Measurements from ENCODE around the gene RBM20. TPM values are rescaled to one million over a fixed set of nuclear protein-coding genes. Genes with fewer than 3 reads are reported as not detected.

Gene RBM20
- total and polyA plus RNA-seq, 10 of the 15 experiments (the other 5 are each of a cell fraction or from before 2014, with no cell fraction given): 0.04 to 0.26 (median 0.15) TPM

GRCh38 chr10:110709444-110709828 is 65.3 kb downstream of the RBM20 start:
- SMC1A ChIA-PET (ENCODE audit: uncharacterized antibody, unreplicated experiment): no interaction called here
- no peaks in the 10 kb centered on the region for H4K20me1 ChIP-seq (ENCODE audit: control insufficient read depth, insufficient read depth)
- POLR2A ChIA-PET: no interaction called here
- FAIRE-seq: no peak
- H3K9me3 ChIP-seq (replicated peaks; ENCODE audit: control insufficient read depth, insufficient read depth, low read length): no peaks in the 10 kb centered on the region; the same call in 2 of the 3 replicates
- ATAC-seq: no peak
- no peaks in the 10 kb centered on the region for H3K36me3 ChIP-seq (ENCODE audit: control insufficient read depth in 2 of 2, insufficient read depth in 2 of 2, low read length in 1 of 2)
- CTCF ChIA-PET: interaction anchor here (1.5 kb wide), 1 partner anchor 36 kb away, joined by 4 read pairs; no protein-coding TSS in a partner anchor
- H3K27me3 ChIP-seq (replicated peaks in 1 of 2; ENCODE audit: control insufficient read depth in 2 of 2, insufficient read depth in 2 of 2, low read length in 1 of 2): no peaks in the 10 kb centered on the region
- RAD21 ChIA-PET (ENCODE audit: unreplicated experiment): no interaction called here
- no peak overlapping the region for H2AFZ ChIP-seq (ENCODE audit: control insufficient read depth, low read depth, low read length)
- DNase-seq (ENCODE audit: low read depth, low spot score): no peak
- WGBS (ENCODE audit: insufficient coverage, insufficient replicate concordance, low lambda C conversion rate, missing lambda C conversion rate): 27% methylated on average over 3 of the region's 3 CpGs
- TF ChIP-seq RELA (IDR thresholded peaks at IDR 0.05; ENCODE audit: borderline replicate concordance, partially characterized antibody) (no peak), IRF5 (IDR thresholded peaks at IDR 0.05; ENCODE audit: borderline replicate concordance) (no peak), PRDM15 (CRISPR knock-in tag; IDR thresholded peaks at IDR 0.05) (no peak), POU2F2 (IDR thresholded peaks at IDR 0.05; ENCODE audit: borderline replicate concordance, low read depth, low read length) (no peak), SMAD5 (IDR thresholded peaks at IDR 0.05; ENCODE audit: low read depth) (no peak), KLF5 (IDR thresholded peaks at IDR 0.05; ENCODE audit: partially characterized antibody) (no peak), NFYA (IDR thresholded peaks at IDR 0.05; ENCODE audit: borderline replicate concordance, low read depth, low read length) (no peak), BRCA1 (IDR thresholded peaks at IDR 0.05; ENCODE audit: low read depth, low read length) (no peak), SP1 (IDR thresholded peaks at IDR 0.05; ENCODE audit: low read depth, low read length) (no peak), POLR2AphosphoS5 (IDR thresholded peaks at IDR 0.05; ENCODE audit: low read length) (no peak), TARDBP (IDR thresholded peaks at IDR 0.05; ENCODE audit: borderline replicate concordance) (no peak), SIN3A (IDR thresholded peaks at IDR 0.05; ENCODE audit: low read depth, low read length) (no peak), HDGF (IDR thresholded peaks at IDR 0.05) (no peak), ZBTB4 (CRISPR knock-in tag; IDR thresholded peaks at IDR 0.05) (no peak), SPI1 (IDR thresholded peaks at IDR 0.05; ENCODE audit: borderline replicate concordance, insufficient read depth, low read depth, low read length) (no peak), MLLT1 (IDR thresholded peaks at IDR 0.05) (no peak)
- no peak overlapping the region for H3K27ac ChIP-seq (ENCODE audit: control insufficient read depth, insufficient read depth)
- BruUV-seq (replicated peaks): no TSS peak
- intact Hi-C loops (cut with micrococcal nuclease; ENCODE audit: unreplicated experiment): no loop called here
- H3K79me2 ChIP-seq (ENCODE audit: control insufficient read depth, insufficient read depth, low read length): no peaks in the 10 kb centered on the region
- no peak overlapping the region for H3K4me2 ChIP-seq (ENCODE audit: control insufficient read depth, insufficient read depth)
- no peaks in the 10 kb centered on the region for H3K4me1 ChIP-seq (ENCODE audit: control insufficient read depth, insufficient read depth, low read length)
- in situ Hi-C loops (cut with MboI): no loop called here
- no peak overlapping the region for H3K9ac ChIP-seq (ENCODE audit: control insufficient read depth, insufficient read depth, low read length)
- no peak overlapping the region for H3K4me3 ChIP-seq

Measured in GM12878 (cell line).